ENCODE results near the gene OSBP2. TPM values are rescaled to one million over a fixed set of nuclear protein-coding genes. Genes with fewer than 3 reads are reported as not detected.

The OSBP2 gene
- total and polyA plus RNA-seq, 10 of the 15 experiments (the other 5 are each of a cell fraction or from before 2014, with no cell fraction given) = 0.11 to 7.7 (median 3.6) TPM

DNA sequence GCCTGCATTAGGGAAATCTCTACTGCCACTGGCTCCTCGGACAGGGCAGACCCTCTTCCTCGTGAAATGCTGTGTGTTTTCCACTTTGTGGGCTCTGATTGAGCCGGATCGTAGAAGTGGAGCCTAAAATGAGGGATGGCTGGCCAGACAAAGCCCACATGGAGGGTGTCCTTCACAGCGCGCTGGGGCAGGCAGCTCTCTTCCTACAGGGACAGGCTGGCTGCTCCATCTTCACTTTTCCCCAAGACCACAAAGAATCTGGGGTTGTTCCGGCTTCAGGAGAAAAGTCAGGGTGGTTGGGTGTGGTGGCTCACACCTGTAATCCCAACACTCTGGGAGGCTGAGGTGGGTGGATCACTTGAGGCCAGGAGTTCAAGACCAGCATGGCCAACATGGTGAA lies 179.0 kb downstream of the OSBP2 start:
- Histone ChIP-seq H3K9ac (ENCODE audit: control insufficient read depth, insufficient read depth, low read length) (no peak overlapping the region), H3K4me1 (ENCODE audit: control insufficient read depth, insufficient read depth, low read length) (no peaks in the 10 kb centered on the region), H3K4me3 (no peak overlapping the region), H3K4me2 (ENCODE audit: control insufficient read depth, insufficient read depth) (no peak overlapping the region), H3K27me3 (replicated peaks in 1 of 2; ENCODE audit: control insufficient read depth in 2 of 2, insufficient read depth in 2 of 2, low read length in 1 of 2) (no peaks in the 10 kb centered on the region), H3K79me2 (ENCODE audit: control insufficient read depth, insufficient read depth, low read length) (no peaks in the 10 kb centered on the region), H3K36me3 (ENCODE audit: control insufficient read depth in 2 of 2, insufficient read depth in 2 of 2, low read length in 1 of 2) (no peaks in the 10 kb centered on the region), H3K9me3 (replicated peaks; ENCODE audit: control insufficient read depth, insufficient read depth, low read length) (no peaks in the 10 kb centered on the region), H3K27ac (ENCODE audit: control insufficient read depth, insufficient read depth) (no peak overlapping the region), H4K20me1 (ENCODE audit: control insufficient read depth, insufficient read depth) (no peaks in the 10 kb centered on the region), H2AFZ (ENCODE audit: control insufficient read depth, low read depth, low read length) (no peak overlapping the region)
- no peak for TF ChIP-seq NR2C1 (IDR thresholded peaks at IDR 0.05)
- no peak for TF ChIP-seq E2F4 (IDR thresholded peaks at IDR 0.05; ENCODE audit: low read depth, low read length)
- TF ChIP-seq RCOR1 (conservative IDR thresholded peaks at IDR 0.05; ENCODE audit: low read depth, low read length) = no peak
- TF ChIP-seq USF2 (IDR thresholded peaks at IDR 0.05; ENCODE audit: borderline replicate concordance, low read depth, low read length) = no peak
- TF ChIP-seq SMARCA5 (IDR thresholded peaks at IDR 0.05) = no peak
- no peak for TF ChIP-seq TAF1 (IDR thresholded peaks at IDR 0.05; ENCODE audit: borderline replicate concordance, low read depth, low read length)
- ChIA-PET POLR2A (no interaction called here), CTCF (no interaction called here), SMC1A (ENCODE audit: uncharacterized antibody, unreplicated experiment) (no interaction called here), RAD21 (ENCODE audit: unreplicated experiment) (no interaction called here)
- 28% methylated on average over 7 of the region's 7 CpGs for WGBS (ENCODE audit: insufficient coverage, insufficient replicate concordance, low lambda C conversion rate, missing lambda C conversion rate)
- no peak for ATAC-seq
- intact Hi-C loops (cut with micrococcal nuclease; ENCODE audit: unreplicated experiment) (no loop called here), in situ Hi-C loops (cut with MboI) (no loop called here)
- no peak for DNase-seq (ENCODE audit: low read depth, low spot score)
- no TSS peak for BruUV-seq (replicated peaks)
- FAIRE-seq = no peak
